SK-N-SH (cell line): Measurements from ENCODE around the gene SH2D3C. TPM values are rescaled to one million over a fixed set of nuclear protein-coding genes. Genes with fewer than 3 reads are reported as not detected.

Experiments used
- CTCF ChIA-PET: fragments of 300-600, 350-600 bp; formaldehyde crosslinking; extraction: SDS; loops from one replicate; lab custom pipeline; 2021; lab: Yijun Ruan, JAX
- POLR2A ChIA-PET: fragments of 350-600 bp; sonication (Branson Sonifier 250); formaldehyde crosslinking; extraction: SDS; loops from one replicate; lab custom pipeline; 2020; ENCODE audit warnings: antibody characterized with exemption, inconsistent platforms; lab: Yijun Ruan, JAX
- DNase-seq: peaks from one replicate; pipeline ENCODE4 v3.0.0; 2012
- H2AFZ ChIP-seq: fragments of 200-600 bp; sonication (generic); 2 replicates; pipeline ENCODE4 v1.8.1; 2016; ENCODE audit warnings: antibody characterized with exemption, mild to moderate bottlenecking, low read depth
- H3F3A ChIP-seq: fragments of 200-600 bp; sonication (generic); replicated peaks from 2 replicates; pipeline ENCODE3; 2016; ENCODE audit warnings: antibody characterized with exemption, mild to moderate bottlenecking; ENCODE audit not compliant: insufficient read depth
- H3K27ac ChIP-seq, 2 experiments: fragments of 200-500 bp in 1 of 2; fragments of 200-600 bp in 1 of 2; sonication (Bioruptor generic) in 1 of 2; sonication (generic), shearing (Covaris generic) in 1 of 2; 2 replicates each; pipeline versions ENCODE4 v1.5.1 to v1.6.1; 2014 to 2016; ENCODE audit warnings: low read depth in 2 of 2, inconsistent platforms in 1 of 2, low read length in 1 of 2, mild to moderate bottlenecking in 1 of 2, mixed read lengths in 1 of 2
- H3K27me3 ChIP-seq: fragments of 200-600 bp; sonication (generic), shearing (Covaris generic); 2 replicates; pipeline ENCODE4 v1.6.1; 2016; ENCODE audit warnings: mixed run types; ENCODE audit not compliant: insufficient read depth
- H3K36me3 ChIP-seq, 2 experiments: fragments of 200-500 bp in 1 of 2; fragments of 200-600 bp in 1 of 2; sonication (Bioruptor generic) in 1 of 2; sonication (generic) in 1 of 2; replicated peaks in 1 of 2; 2 replicates each; pipeline versions ENCODE3 to v1.5.1; 2014 to 2016; ENCODE audit warnings: low read length in 1 of 2, mild to moderate bottlenecking in 1 of 2; ENCODE audit not compliant: insufficient read depth in 2 of 2, control insufficient read depth in 1 of 2
- H3K4me1 ChIP-seq, 2 experiments: fragments of 200-500 bp in 1 of 2; fragments of 200-600 bp in 1 of 2; sonication (Bioruptor generic) in 1 of 2; sonication (generic), shearing (Covaris generic) in 1 of 2; 2 replicates each; pipeline versions ENCODE4 v1.5.1 to v1.6.1; 2014 to 2016; ENCODE audit warnings: low read depth in 1 of 2, low read length in 1 of 2, mixed run types in 1 of 2; ENCODE audit not compliant: insufficient read depth in 2 of 2, control insufficient read depth in 1 of 2
- H3K4me2 ChIP-seq: fragments of 200-600 bp; sonication (generic), shearing (Covaris generic); 2 replicates; pipeline ENCODE4 v1.6.1; 2017; ENCODE audit warnings: mixed run types
- H3K4me3 ChIP-seq, 2 experiments: fragments of 200-500 bp in 1 of 2; fragments of 200-600 bp in 1 of 2; sonication (Bioruptor generic) in 1 of 2; sonication (generic), shearing (Covaris generic) in 1 of 2; 2 replicates each; pipeline versions ENCODE4 v1.5.1 to v1.8.1; 2014 to 2016; ENCODE audit warnings: low read depth in 2 of 2, inconsistent platforms in 1 of 2, low read length in 1 of 2, mild to moderate bottlenecking in 1 of 2, mixed read lengths in 1 of 2, moderate library complexity in 1 of 2
- H3K79me2 ChIP-seq: fragments of 200-600 bp; sonication (generic); 2 replicates; pipeline ENCODE4 v1.8.1; 2017; ENCODE audit warnings: mild to moderate bottlenecking; ENCODE audit not compliant: insufficient read depth
- H3K9ac ChIP-seq: fragments of 200-600 bp; sonication (generic); 2 replicates; pipeline ENCODE4 v1.6.1; 2017; ENCODE audit warnings: mixed run types
- H3K9me2 ChIP-seq: fragments of 200-600 bp; sonication (generic); 2 replicates; pipeline ENCODE4 v1.6.1; 2017; ENCODE audit warnings: mixed run types
- H3K9me3 ChIP-seq: fragments of 200-600 bp; sonication (generic); 2 replicates; pipeline ENCODE4 v1.6.1; 2017; ENCODE audit warnings: mixed run types, mild to moderate bottlenecking, moderate library complexity
- H4K20me1 ChIP-seq: fragments of 200-600 bp; sonication (generic); 2 replicates; pipeline ENCODE4 v1.6.1; 2017; ENCODE audit warnings: mild to moderate bottlenecking, mixed run types; ENCODE audit not compliant: insufficient read depth
- ELF1 ChIP-seq: IDR thresholded peaks from 2 replicates; pipeline ENCODE4 v1.4.0; 2012
- EP300 ChIP-seq, 2 experiments: IDR thresholded peaks; 2 replicates each; pipeline versions ENCODE4 v1.4.0 to v1.6.1; 2012; ENCODE audit warnings: borderline replicate concordance in 1 of 2, low read depth in 1 of 2, low read length in 1 of 2
- EZH2phosphoT487 ChIP-seq: fragments of 200-600 bp; sonication (generic); IDR thresholded peaks from 2 replicates; pipeline ENCODE4 v1.6.1; 2017; ENCODE audit warnings: low read depth, mixed run types, mild to moderate bottlenecking, antibody characterized with exemption, moderate library complexity, borderline replicate concordance
- FOXJ3 ChIP-seq: sonication (generic); formaldehyde crosslinking; IDR thresholded peaks from 2 replicates; pipeline ENCODE4 v1.5.1; 2020; ENCODE audit warnings: mild to moderate bottlenecking, missing genetic modification reagents
- FOXM1 ChIP-seq: IDR thresholded peaks from 2 replicates; pipeline ENCODE4 v1.4.0; 2012; ENCODE audit warnings: low read depth, mild to moderate bottlenecking
- GABPA ChIP-seq: IDR thresholded peaks from 2 replicates; pipeline ENCODE4 v1.4.0; 2012; ENCODE audit warnings: low read depth, mild to moderate bottlenecking
- GATA2 ChIP-seq: sonication (generic); formaldehyde crosslinking; IDR thresholded peaks from 2 replicates; pipeline ENCODE4 v1.5.0; 2020; ENCODE audit warnings: mild to moderate bottlenecking, missing genetic modification reagents
- IRF3 ChIP-seq: fragments of 150-350 bp; IDR thresholded peaks from 2 replicates; pipeline ENCODE4 v1.6.1; 2016; ENCODE audit warnings: mild to moderate bottlenecking, low read depth, low read length
- JUND ChIP-seq: IDR thresholded peaks from 2 replicates; pipeline ENCODE4 v1.4.0; 2012
- MXI1 ChIP-seq: IDR thresholded peaks from 2 replicates; pipeline ENCODE4 v1.6.1; 2012; ENCODE audit warnings: mild to moderate bottlenecking, low read depth, low read length, improper control_type of control experiment
- NFIC ChIP-seq: IDR thresholded peaks from 2 replicates; pipeline ENCODE4 v1.4.0; 2012; ENCODE audit warnings: borderline replicate concordance
- NRF1 ChIP-seq: IDR thresholded peaks from 2 replicates; pipeline ENCODE4 v1.6.1; 2012; ENCODE audit warnings: low read depth, mild to moderate bottlenecking, low read length
- POLR2AphosphoS5 ChIP-seq: IDR thresholded peaks from 2 replicates; pipeline ENCODE4 v1.6.1; 2012; ENCODE audit warnings: low read depth, low read length
- RFX5 ChIP-seq: IDR thresholded peaks from 2 replicates; pipeline ENCODE4 v1.6.1; 2012; ENCODE audit warnings: mild to moderate bottlenecking, improper control_type of control experiment, low read length
- SIN3A ChIP-seq: IDR thresholded peaks from 2 replicates; pipeline ENCODE4 v1.6.1; 2012; ENCODE audit warnings: low read depth, mild to moderate bottlenecking, low read length, moderate library complexity, borderline replicate concordance
- TAF1 ChIP-seq: IDR thresholded peaks from 2 replicates; pipeline ENCODE4 v1.6.1; 2012; ENCODE audit warnings: low read depth, mild to moderate bottlenecking, low read length, moderate library complexity, borderline replicate concordance
- TEAD4 ChIP-seq: IDR thresholded peaks from 2 replicates; pipeline ENCODE4 v1.4.0; 2012; ENCODE audit warnings: mild to moderate bottlenecking, borderline replicate concordance; ENCODE audit not compliant: insufficient read depth
- USF1 ChIP-seq: IDR thresholded peaks from 2 replicates; pipeline ENCODE4 v1.4.0; 2012; ENCODE audit warnings: low read depth, borderline replicate concordance
- ZBTB33 ChIP-seq: IDR thresholded peaks from 2 replicates; pipeline ENCODE4 v1.4.0; 2012; ENCODE audit warnings: low read depth, borderline replicate concordance
- WGBS: methylation state at CpG from one replicate; pipeline ENCODE4 v1.1.6; 2017; ENCODE audit warnings: low lambda C conversion rate; 5-methylcytosine and 5-hydroxymethylcytosine counted together
- polyA plus RNA-seq, 3 experiments: library from polyadenylated mRNA; depleted of rRNA; stranded (reverse); fragments of >200 nt; gene quantifications; 2 replicates each; pipeline ENCODE4 v1.2.3, GENCODE V29; 2012
- TF ChIP-seq, protein P1 (sequence below): IDR thresholded peaks from 2 replicates; pipeline ENCODE4 v1.6.1; 2012; ENCODE audit warnings: mild to moderate bottlenecking, low read depth, low read length, moderate library complexity

Gene SH2D3C
- polyA plus RNA-seq, 1 of the 3 experiments (the other 2 are of a cell fraction), result 0.15 TPM

DNA sequence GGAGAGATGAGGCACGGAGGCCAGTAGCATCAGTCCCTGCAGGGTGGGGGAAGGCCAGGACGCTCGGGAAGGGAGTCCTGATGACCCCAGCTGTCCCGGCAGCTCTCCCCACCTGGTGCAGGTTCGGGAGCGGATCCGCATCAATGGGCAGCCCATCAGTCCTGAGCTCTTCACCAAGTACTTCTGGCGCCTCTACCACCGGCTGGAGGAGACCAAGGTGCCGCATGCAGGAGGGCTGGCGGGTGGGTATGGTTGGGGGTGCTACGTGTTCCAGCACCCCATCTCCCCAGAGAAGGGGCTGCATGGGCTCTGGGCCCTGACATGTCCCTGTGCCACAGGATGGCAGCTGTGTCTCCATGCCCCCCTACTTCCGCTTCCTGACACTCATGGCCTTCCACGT, 28.4 kb upstream of the SH2D3C start:
- TF ChIP-seq SIN3A, result no peak
- TF ChIP-seq EZH2phosphoT487, result no peak
- no peak for TF ChIP-seq POLR2AphosphoS5
- no peak for TF ChIP-seq EP300 (IDR thresholded peaks at IDR 0.05; ENCODE audit: borderline replicate concordance in 1 of 2, low read depth in 1 of 2, low read length in 1 of 2)
- TF ChIP-seq ELF1, result no peak
- no peak for TF ChIP-seq RFX5
- no peak for TF ChIP-seq TEAD4
- no peak for TF ChIP-seq NFIC
- TF ChIP-seq IRF3, result no peak
- no peak for TF ChIP-seq TAF1
- no peak for TF ChIP-seq FOXM1
- TF ChIP-seq, protein P1, sequence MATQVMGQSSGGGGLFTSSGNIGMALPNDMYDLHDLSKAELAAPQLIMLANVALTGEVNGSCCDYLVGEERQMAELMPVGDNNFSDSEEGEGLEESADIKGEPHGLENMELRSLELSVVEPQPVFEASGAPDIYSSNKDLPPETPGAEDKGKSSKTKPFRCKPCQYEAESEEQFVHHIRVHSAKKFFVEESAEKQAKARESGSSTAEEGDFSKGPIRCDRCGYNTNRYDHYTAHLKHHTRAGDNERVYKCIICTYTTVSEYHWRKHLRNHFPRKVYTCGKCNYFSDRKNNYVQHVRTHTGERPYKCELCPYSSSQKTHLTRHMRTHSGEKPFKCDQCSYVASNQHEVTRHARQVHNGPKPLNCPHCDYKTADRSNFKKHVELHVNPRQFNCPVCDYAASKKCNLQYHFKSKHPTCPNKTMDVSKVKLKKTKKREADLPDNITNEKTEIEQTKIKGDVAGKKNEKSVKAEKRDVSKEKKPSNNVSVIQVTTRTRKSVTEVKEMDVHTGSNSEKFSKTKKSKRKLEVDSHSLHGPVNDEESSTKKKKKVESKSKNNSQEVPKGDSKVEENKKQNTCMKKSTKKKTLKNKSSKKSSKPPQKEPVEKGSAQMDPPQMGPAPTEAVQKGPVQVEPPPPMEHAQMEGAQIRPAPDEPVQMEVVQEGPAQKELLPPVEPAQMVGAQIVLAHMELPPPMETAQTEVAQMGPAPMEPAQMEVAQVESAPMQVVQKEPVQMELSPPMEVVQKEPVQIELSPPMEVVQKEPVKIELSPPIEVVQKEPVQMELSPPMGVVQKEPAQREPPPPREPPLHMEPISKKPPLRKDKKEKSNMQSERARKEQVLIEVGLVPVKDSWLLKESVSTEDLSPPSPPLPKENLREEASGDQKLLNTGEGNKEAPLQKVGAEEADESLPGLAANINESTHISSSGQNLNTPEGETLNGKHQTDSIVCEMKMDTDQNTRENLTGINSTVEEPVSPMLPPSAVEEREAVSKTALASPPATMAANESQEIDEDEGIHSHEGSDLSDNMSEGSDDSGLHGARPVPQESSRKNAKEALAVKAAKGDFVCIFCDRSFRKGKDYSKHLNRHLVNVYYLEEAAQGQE, result no peak
- no peak for TF ChIP-seq JUND
- TF ChIP-seq ZBTB33, result no peak
- no peak for TF ChIP-seq MXI1
- TF ChIP-seq FOXJ3, result no peak
- no peak for TF ChIP-seq NRF1
- TF ChIP-seq USF1, result no peak
- no peak for TF ChIP-seq GABPA
- TF ChIP-seq GATA2 (CRISPR knock-in tag), result no peak
- TF ChIP-seq, all 33 proteins: peak for 0
- Histone ChIP-seq H3K4me2 (no peak overlapping the region), H3F3A (peaks cover 9% of the 10 kb centered on the region), H3K9ac (no peak overlapping the region), H3K4me3 (no peak overlapping the region), H3K36me3 (peaks cover 28 to 41% of the 10 kb centered on the region in 2 experiments), H3K4me1 (peaks cover 12 to 16% of the 10 kb centered on the region in 2 experiments; a peak in 3 of 4 replicates), H4K20me1 (no peaks in the 10 kb centered on the region), H3K27ac (no peak overlapping the region), H3K9me3 (no peaks in the 10 kb centered on the region), H3K9me2 (no peaks in the 10 kb centered on the region), H3K27me3 (no peaks in the 10 kb centered on the region), H2AFZ (no peak overlapping the region), H3K79me2 (peaks cover 35% of the 10 kb centered on the region)
- 91% methylated on average over 7 of the region's 14 CpGs for WGBS
- POLR2A ChIA-PET, result no interaction called here
- no peak for DNase-seq
- CTCF ChIA-PET, result interaction anchor here (4.0 kb wide), 1 partner anchor 63 kb away, joined by 17 read pairs; no protein-coding TSS in a partner anchor
